ENCODE measurements around the gene EPRS1.

- TF ChIP-seq CTCF (conservative IDR thresholded peaks at IDR 0.05; ENCODE audit: low read depth, low read length) (no peak), MAZ (IDR thresholded peaks at IDR 0.05; ENCODE audit: borderline replicate concordance, low read depth, low read length) (no peak), RAD21 (IDR thresholded peaks at IDR 0.05; ENCODE audit: low read length) (no peak), POLR2A (IDR thresholded peaks at IDR 0.05; ENCODE audit: low read depth, low read length) (no peak), CEBPB (IDR thresholded peaks at IDR 0.05; ENCODE audit: low read depth, low read length) (no peak)
- TF ChIP-seq, protein P1, sequence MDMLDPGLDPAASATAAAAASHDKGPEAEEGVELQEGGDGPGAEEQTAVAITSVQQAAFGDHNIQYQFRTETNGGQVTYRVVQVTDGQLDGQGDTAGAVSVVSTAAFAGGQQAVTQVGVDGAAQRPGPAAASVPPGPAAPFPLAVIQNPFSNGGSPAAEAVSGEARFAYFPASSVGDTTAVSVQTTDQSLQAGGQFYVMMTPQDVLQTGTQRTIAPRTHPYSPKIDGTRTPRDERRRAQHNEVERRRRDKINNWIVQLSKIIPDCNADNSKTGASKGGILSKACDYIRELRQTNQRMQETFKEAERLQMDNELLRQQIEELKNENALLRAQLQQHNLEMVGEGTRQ (IDR thresholded peaks at IDR 0.05; ENCODE audit: low read depth, low read length): no peak
Measured at GRCh38 chr1:220007438-220007837, 38.9 kb downstream of the EPRS1 start.
